ENCODE results near the gene UGT1A9.

GRCh38 chr2:233692648-233693047, 20.9 kb downstream of the UGT1A9 start, which contains the start of gene UGT1A6:
- TF ChIP-seq EZH2phosphoT487 (IDR thresholded peaks at IDR 0.05; ENCODE audit: insufficient read depth, low read depth) = no peak
- TF ChIP-seq EZH2 (IDR thresholded peaks at IDR 0.05; ENCODE audit: insufficient read depth, poor library complexity, severe bottlenecking) = no peak
